Measurements from ENCODE around the gene PRICKLE3. TPM values are rescaled to one million over a fixed set of nuclear protein-coding genes. Genes with fewer than 3 reads are reported as not detected.

PRICKLE3 gene
- total and polyA plus RNA-seq, 2 of the 4 experiments (the other 2 are of a cell fraction) = 3.4 to 6.4 TPM

- H3K27me3 ChIP-seq (ENCODE audit: control insufficient read depth, insufficient read depth, low read length) = peaks cover 2% of the 10 kb centered on the region; the same call in 1 of the 2 replicates
- no peak overlapping the region for H2BK20ac ChIP-seq (ENCODE audit: low read depth, low read length)
- no peak overlapping the region for H3K9ac ChIP-seq (ENCODE audit: low read depth, low read length)
- H4K8ac ChIP-seq (ENCODE audit: low read depth in 2 of 2, low read length in 2 of 2) = no peak overlapping the region
- no peak overlapping the region for H2BK120ac ChIP-seq (ENCODE audit: low read depth, low read length)
- intact Hi-C loops (cut with micrococcal nuclease) (no loop called here), in situ Hi-C loops (cut with MboI; ENCODE audit: low sequenced_read_pairs) (no loop called here), dilution Hi-C loops (cut with HindIII; ENCODE audit: low sequenced_read_pairs, unreplicated experiment) (no loop called here)
- no peak overlapping the region for H3K4me2 ChIP-seq (ENCODE audit: low read depth, low read length)
- POLR2A ChIA-PET (ENCODE audit: unreplicated experiment) = no interaction called here
- no peaks in the 10 kb centered on the region for H3K36me3 ChIP-seq (ENCODE audit: control insufficient read depth, insufficient read depth, low read length)
- no peak overlapping the region for H3K23ac ChIP-seq (ENCODE audit: low read depth, low read length)
- H2BK5ac ChIP-seq (ENCODE audit: low read depth, low read length, poor library complexity, severe bottlenecking) = no peak overlapping the region
- WGBS, 2 experiments (ENCODE audit: extremely low coverage in 2 of 2, insufficient read length in 1 of 2) = 83% methylated on average over 1 of the region's 14 CpGs; no CpG with 5 or more reads in 1 of the 2 experiments
- no peak for ATAC-seq (ENCODE audit: low read depth)
- H4K5ac ChIP-seq (ENCODE audit: low read depth, low read length) = no peak overlapping the region
- BruUV-seq (replicated peaks) = no TSS peak
- TF ChIP-seq, protein P1, sequence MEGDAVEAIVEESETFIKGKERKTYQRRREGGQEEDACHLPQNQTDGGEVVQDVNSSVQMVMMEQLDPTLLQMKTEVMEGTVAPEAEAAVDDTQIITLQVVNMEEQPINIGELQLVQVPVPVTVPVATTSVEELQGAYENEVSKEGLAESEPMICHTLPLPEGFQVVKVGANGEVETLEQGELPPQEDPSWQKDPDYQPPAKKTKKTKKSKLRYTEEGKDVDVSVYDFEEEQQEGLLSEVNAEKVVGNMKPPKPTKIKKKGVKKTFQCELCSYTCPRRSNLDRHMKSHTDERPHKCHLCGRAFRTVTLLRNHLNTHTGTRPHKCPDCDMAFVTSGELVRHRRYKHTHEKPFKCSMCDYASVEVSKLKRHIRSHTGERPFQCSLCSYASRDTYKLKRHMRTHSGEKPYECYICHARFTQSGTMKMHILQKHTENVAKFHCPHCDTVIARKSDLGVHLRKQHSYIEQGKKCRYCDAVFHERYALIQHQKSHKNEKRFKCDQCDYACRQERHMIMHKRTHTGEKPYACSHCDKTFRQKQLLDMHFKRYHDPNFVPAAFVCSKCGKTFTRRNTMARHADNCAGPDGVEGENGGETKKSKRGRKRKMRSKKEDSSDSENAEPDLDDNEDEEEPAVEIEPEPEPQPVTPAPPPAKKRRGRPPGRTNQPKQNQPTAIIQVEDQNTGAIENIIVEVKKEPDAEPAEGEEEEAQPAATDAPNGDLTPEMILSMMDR (conservative IDR thresholded peaks at IDR 0.05; ENCODE audit: low read depth, low read length) = no peak
- no peak for TF ChIP-seq USF2 (IDR thresholded peaks at IDR 0.05; ENCODE audit: low read depth, low read length)
- no peak for TF ChIP-seq CHD1 (IDR thresholded peaks at IDR 0.05; ENCODE audit: low read depth, low read length)
- TF ChIP-seq MXI1 (IDR thresholded peaks at IDR 0.05; ENCODE audit: borderline replicate concordance, low read depth, low read length) = no peak
- TF ChIP-seq POLR2A (IDR thresholded peaks at IDR 0.05; ENCODE audit: low read depth, low read length) = no peak
- no peak for TF ChIP-seq SMC3 (IDR thresholded peaks at IDR 0.05; ENCODE audit: low read depth, low read length)
- TF ChIP-seq BHLHE40 (IDR thresholded peaks at IDR 0.05; ENCODE audit: low read depth, low read length) = no peak
- H3K27ac ChIP-seq (ENCODE audit: insufficient read depth, low read length) = no peak overlapping the region
- no peak for DNase-seq
- H3K4me1 ChIP-seq (ENCODE audit: control insufficient read depth, insufficient read depth, low read length) = no peaks in the 10 kb centered on the region
- H3K56ac ChIP-seq (ENCODE audit: extremely low read depth, insufficient read depth, low read length) = no peak overlapping the region
- H4K91ac ChIP-seq (ENCODE audit: insufficient read depth, low read depth, low read length) = no peak overlapping the region
- no peak overlapping the region for H3K4ac ChIP-seq (ENCODE audit: low read depth, low read length)
- H3K79me1 ChIP-seq (ENCODE audit: low read depth in 1 of 2, low read length in 2 of 2) = no peaks in the 10 kb centered on the region
- CTCF ChIA-PET = no interaction called here
- H3K9me3 ChIP-seq (ENCODE audit: control insufficient read depth, insufficient read depth, low read length) = 0 out of 2 replicates have a peak, but pooled peaks cover 3% of the 10 kb centered on the region
- H2AK5ac ChIP-seq (ENCODE audit: low read depth, low read length) = no peak overlapping the region
- no peak overlapping the region for H3K4me3 ChIP-seq (ENCODE audit: insufficient read depth, low read depth, low read length)
- no peak overlapping the region for H3K18ac ChIP-seq (ENCODE audit: low read depth, low read length)
- H3K14ac ChIP-seq (replicated peaks; ENCODE audit: low read depth, low read length) = no peak overlapping the region
- no peak overlapping the region for H2AK9ac ChIP-seq (replicated peaks; ENCODE audit: low read depth, low read length, poor library complexity)
- H3K9me1 ChIP-seq (ENCODE audit: insufficient read depth, low read length) = no peaks in the 10 kb centered on the region
- H4K20me1 ChIP-seq (ENCODE audit: insufficient read depth, low read length) = no peaks in the 10 kb centered on the region
- no peak overlapping the region for H2BK15ac ChIP-seq (ENCODE audit: low read depth, low read length)
- no peak overlapping the region for H2AFZ ChIP-seq (replicated peaks; ENCODE audit: low read length, poor library complexity)
These were observed 39.7 kb upstream of the PRICKLE3 start for GRCh38 chrX:49225858-49226257.
